Ramos (cell line): Measurements from ENCODE around the gene DAB2IP.

ENCODE experiments used
- in situ Hi-C: fragments of 300-500 bp; cut with MboI; formaldehyde crosslinking; loops from one replicate; pipeline ENCODE4 v1.14.3; 2022; ENCODE audit warnings: low sequenced_read_pairs; ENCODE audit not compliant: unreplicated experiment

DAB2IP gene

DNA sequence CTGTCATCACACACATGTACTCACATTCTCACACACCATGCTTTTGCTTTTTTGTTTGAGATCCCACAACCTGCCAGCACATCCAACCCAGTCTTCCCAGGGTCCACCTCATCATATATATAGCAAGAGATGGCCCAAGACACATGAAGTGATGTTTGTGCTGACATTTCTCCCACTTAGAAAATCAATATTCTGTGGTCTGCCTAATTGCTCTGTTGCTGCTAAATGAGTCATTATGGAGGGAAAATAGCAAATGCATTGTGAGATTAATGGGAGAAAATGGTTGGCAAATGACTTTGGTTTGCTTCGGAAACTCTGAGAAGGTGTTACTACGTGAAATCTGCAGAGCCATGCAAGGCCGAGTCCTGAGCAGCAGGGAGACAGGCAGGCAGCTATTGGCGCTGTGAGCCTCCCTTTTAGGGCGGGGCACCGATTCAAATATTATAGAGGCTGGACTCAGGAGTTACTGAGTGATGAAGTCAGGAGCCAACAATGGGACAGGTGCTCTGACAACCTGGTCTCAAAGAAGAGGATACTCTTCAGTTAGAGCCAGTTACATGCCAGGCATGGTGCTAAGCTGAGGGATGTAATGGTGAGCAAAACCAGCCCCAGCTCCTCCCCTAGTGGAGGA is 62.8 kb downstream of the DAB2IP start:
- in situ Hi-C loops = no loop called here

GRCh38 chr9:121714873-121715272 is 63.4 kb downstream of the DAB2IP start:
- in situ Hi-C loops = no loop called here

- in situ Hi-C loops = no loop called here
These were observed 65.9 kb downstream of the DAB2IP start for GRCh38 chr9:121717141-121717991.

- in situ Hi-C loops = no loop called here
These were observed 66.7 kb downstream of the DAB2IP start for GRCh38 chr9:121718084-121718483.

DNA sequence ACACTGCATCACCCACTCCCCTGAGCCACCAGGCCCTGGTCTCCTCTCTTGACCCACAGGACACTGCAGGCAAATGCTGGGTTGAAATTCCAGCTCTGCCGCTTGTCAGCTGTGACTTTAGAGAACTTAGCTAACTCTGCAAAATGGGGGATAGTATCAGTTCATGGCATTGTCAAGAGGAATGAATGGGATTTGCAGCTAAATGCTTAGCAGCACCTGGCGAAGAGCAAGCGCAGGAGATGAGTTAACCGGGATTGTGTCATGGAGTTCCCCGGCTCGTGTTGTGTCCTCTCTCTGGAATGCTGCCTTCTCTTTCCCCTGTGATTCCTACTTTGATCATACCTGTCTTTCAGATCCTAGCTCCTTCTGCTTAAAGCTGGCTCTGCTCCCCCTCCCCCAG is 67.1 kb downstream of the DAB2IP start:
- in situ Hi-C loops = no loop called here

DNA sequence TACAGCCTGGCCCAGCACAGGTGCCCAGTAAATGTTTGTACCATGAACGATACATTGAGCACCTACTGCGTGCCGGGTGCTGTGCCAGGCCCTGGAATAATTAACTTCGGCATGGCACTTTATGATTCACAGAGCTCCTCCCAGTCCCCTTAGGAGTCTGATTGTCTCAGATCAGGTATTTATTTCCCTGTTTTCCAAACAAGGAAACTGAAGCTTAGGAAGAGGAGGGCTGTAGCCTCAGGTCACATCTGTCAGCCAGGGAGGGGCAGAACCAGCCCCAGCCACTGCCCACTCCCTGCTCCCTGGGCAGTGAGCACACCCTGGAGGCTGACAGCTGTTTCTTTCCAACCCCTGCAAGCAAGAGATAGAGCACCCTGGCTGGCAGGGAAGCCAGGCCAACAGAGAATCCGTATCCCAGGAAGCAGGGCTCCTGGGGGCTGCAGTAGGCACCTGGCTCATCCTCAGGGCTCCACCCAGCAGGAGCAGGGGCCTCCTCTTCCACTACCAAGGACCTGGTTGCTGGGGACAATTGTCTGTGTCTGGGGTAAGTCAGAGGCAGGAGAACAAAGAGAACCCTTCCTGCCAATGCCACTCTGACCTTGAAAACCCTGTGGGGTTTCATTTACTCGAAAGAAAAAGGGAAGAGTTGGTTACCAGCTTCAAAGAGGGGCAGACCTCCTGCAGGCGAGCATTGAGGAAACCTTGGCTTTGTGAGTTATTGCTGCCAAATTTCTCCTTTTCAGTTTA is 69.0 kb downstream of the DAB2IP start:
- in situ Hi-C loops = no loop called here

DNA sequence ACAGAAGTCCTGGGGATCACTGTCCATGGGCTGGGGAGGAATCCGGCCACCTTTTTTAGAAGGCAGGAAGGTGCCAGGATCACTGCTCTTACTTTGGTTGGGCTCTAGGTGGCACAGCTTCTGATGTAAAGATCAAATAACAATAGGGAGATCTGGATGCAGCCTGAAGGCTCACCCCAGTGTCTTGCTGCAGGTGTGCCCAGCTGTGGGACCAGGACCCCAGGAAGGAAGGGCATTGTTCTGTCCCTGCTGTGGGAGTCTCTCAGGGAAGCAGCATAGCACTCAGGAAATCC is 69.6 kb downstream of the DAB2IP start:
- in situ Hi-C loops = no loop called here

GRCh38 chr9:121721770-121722169 is 70.3 kb downstream of the DAB2IP start:
- in situ Hi-C loops = no loop called here

GRCh38 chr9:121725008-121725775 is 73.8 kb downstream of the DAB2IP start:
- in situ Hi-C loops = no loop called here

DNA sequence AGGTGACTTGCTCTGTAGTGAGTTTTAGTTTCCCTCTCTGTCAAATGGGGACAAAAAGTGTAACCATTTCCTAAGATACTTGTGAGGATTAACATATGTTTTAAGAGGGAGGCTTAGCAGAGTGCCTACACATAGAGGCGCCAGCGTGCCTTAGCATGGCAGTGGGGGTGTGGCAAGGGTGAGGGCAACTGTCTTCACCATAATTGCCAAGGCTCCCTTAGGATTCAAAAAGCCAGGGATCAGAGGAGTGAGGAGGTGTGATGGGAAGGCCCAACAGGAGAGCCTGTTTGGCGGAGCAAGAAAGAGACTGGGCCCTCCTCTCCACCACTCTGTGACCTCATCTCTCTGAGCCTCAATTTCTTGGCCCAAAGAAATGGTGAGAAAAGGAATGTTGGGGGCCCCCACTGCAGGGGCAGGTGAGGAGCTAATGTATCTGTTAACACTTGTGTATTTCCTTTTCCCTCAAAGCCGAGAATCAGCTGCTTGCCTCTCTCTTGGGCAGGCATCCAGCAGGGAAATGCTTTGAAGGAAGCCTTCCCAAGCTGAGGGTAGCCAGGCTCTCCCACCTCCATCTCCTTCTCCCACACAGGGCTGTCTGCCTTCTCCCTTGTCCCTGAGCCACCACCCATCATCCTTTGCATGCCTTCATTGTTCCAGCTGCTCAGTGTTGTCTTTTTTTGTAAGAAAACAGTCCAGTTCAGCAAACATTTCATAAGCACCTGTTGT is 76.0 kb downstream of the DAB2IP start:
- in situ Hi-C loops = no loop called here

- in situ Hi-C loops = no loop called here
These were observed 77.5 kb downstream of the DAB2IP start for GRCh38 chr9:121728916-121729315.

- in situ Hi-C loops = no loop called here
These were observed 78.5 kb downstream of the DAB2IP start for GRCh38 chr9:121729769-121730562.

- in situ Hi-C loops = no loop called here
These were observed 79.7 kb downstream of the DAB2IP start for GRCh38 chr9:121731090-121731489.

GRCh38 chr9:121731919-121732318 is 80.5 kb downstream of the DAB2IP start:
- in situ Hi-C loops = no loop called here

DNA sequence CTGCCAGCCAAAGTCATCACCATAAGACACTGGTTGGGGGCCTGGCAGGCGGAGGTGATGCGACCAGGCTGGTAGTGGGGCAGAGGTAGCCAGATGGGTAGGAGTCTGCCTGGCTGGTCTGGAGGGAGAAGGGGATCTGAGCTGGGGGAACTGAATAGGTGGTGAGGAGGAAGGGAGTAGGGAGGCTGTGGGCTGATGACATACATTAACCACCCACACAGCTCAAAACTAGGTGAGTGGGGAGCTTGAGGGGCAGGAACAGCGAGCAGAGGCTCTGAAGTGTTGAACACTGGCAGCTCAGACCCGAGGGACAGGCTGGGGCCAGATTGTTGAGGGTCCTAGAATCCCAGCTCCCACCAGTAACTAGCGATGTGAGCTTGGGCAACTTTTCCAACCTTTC is 81.0 kb downstream of the DAB2IP start:
- in situ Hi-C loops = no loop called here

DNA sequence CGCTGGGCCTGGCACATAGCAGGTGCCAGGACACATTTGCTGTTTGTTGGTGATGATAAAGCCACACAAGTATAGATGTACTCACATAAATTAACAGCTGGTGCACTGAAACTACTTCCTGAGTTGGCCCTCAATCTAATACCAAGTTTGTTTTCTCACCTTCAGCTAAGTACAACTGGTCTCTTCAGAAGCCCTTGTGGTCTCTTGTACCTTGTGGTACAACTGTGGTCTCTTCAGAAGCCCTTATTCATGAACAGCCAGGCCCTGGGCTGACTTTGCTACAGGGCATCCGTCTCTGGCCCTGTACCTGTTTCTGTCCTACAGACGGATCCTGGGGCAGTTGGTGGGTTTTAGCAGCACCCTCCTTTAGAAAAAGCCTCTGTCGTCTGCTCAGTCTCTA is 81.5 kb downstream of the DAB2IP start:
- in situ Hi-C loops = no loop called here

DNA sequence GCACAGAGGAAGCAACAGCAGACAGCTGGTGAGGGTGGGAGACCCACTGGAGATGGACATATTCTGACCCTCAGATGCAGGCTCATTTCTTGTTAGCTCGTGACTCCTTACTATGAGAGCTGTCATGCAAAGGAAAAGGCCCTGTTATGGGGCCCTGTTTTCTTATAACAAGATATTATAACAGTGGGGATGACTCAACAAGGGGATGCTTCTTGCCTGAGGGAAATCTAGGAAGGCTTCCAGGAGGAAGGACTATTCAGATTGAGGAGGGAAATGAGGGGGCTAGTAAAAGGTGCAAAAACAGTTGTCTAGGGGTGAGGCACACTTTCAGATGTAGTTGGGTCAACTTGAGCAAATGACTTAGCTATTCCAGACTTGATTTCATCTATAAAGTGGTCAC is 83.0 kb downstream of the DAB2IP start:
- in situ Hi-C loops = no loop called here

GRCh38 chr9:121735065-121735792 is 83.8 kb downstream of the DAB2IP start:
- in situ Hi-C loops = no loop called here
